CD14-positive monocyte (primary cell): ENCODE data around the gene CYP2E1. TPM values are rescaled to one million over a fixed set of nuclear protein-coding genes. Genes with fewer than 3 reads are reported as not detected.

ENCODE experiments used
- DNase-seq, 3 donors: peaks; one replicate each; pipeline ENCODE4 v3.0.0-alpha.2; 2011 to 2022
- H2AFZ ChIP-seq: 2 replicates; pipeline ENCODE4 v1.6.0; 2012; ENCODE audit warnings: mild to moderate bottlenecking, low read depth, low read length, inconsistent platforms; ENCODE audit not compliant: insufficient read depth, poor library complexity, severe bottlenecking
- H3K27ac ChIP-seq, 2 donors: 1 replicate in 1 of 2; 2 replicates in 1 of 2; pipeline ENCODE4 v1.5.1; 2012 to 2013; ENCODE audit warnings: low read length in 2 of 2, control low read depth in 1 of 2, inconsistent platforms in 1 of 2, low read depth in 1 of 2, mild to moderate bottlenecking in 1 of 2
- H3K27me3 ChIP-seq, 2 donors: one replicate each; pipeline versions ENCODE4 v1.6.0 to v1.6.1; 2011 to 2013; ENCODE audit warnings: low read length in 2 of 2; ENCODE audit not compliant: control insufficient read depth in 2 of 2, insufficient read depth in 2 of 2
- H3K36me3 ChIP-seq, 2 donors: replicated peaks in 1 of 2; 1 replicate in 1 of 2; 2 replicates in 1 of 2; pipeline versions ENCODE4 v1.5.1 to v1.6.1; 2012 to 2013; ENCODE audit warnings: low read length in 2 of 2, control low read depth in 1 of 2, inconsistent platforms in 1 of 2, mild to moderate bottlenecking in 1 of 2; ENCODE audit not compliant: insufficient read depth in 2 of 2, control insufficient read depth in 1 of 2
- H3K4me1 ChIP-seq, 2 donors: 1 replicate in 1 of 2; 2 replicates in 1 of 2; pipeline versions ENCODE4 v1.5.1 to v1.6.1; 2012 to 2013; ENCODE audit warnings: low read length in 2 of 2, control low read depth in 1 of 2, inconsistent platforms in 1 of 2, mild to moderate bottlenecking in 1 of 2, moderate library complexity in 1 of 2; ENCODE audit not compliant: insufficient read depth in 2 of 2, control insufficient read depth in 1 of 2
- H3K4me2 ChIP-seq: replicated peaks from 2 replicates; pipeline ENCODE3; 2012; ENCODE audit warnings: low read length, moderate library complexity, mild to moderate bottlenecking; ENCODE audit not compliant: poor library complexity, severe bottlenecking; ENCODE audit errors: extremely low read depth
- H3K4me3 ChIP-seq, 3 experiments: fragments of 200-600 bp in 1 of 3; sonication (generic) in 1 of 3; replicated peaks in 1 of 3; 1 replicate in 2 of 3; 2 replicates in 1 of 3; pipeline ENCODE4 v1.5.1; 2011 to 2013; ENCODE audit warnings: low read length in 3 of 3, mild to moderate bottlenecking in 3 of 3, control low read depth in 2 of 3, low read depth in 2 of 3, inconsistent platforms in 1 of 3, moderate library complexity in 1 of 3
- H3K79me2 ChIP-seq: 2 replicates; pipeline ENCODE4 v1.6.0; 2012; ENCODE audit warnings: mild to moderate bottlenecking, control low read depth, inconsistent platforms, low read length, moderate library complexity; ENCODE audit not compliant: insufficient read depth
- H3K9ac ChIP-seq: 2 replicates; pipeline ENCODE4 v1.6.0; 2017; ENCODE audit warnings: low read length, mild to moderate bottlenecking; ENCODE audit not compliant: insufficient read depth, poor library complexity, severe bottlenecking
- H3K9me3 ChIP-seq, 2 donors: replicated peaks in 1 of 2; 1 replicate in 1 of 2; 2 replicates in 1 of 2; pipeline versions ENCODE4 v1.5.1 to v1.6.1; 2012 to 2013; ENCODE audit warnings: low read length in 2 of 2, control low read depth in 1 of 2; ENCODE audit not compliant: control insufficient read depth in 1 of 2, insufficient read depth in 1 of 2
- H4K20me1 ChIP-seq: 2 replicates; pipeline ENCODE4 v1.6.0; 2012; ENCODE audit warnings: mild to moderate bottlenecking, low read length, control low read depth, moderate library complexity; ENCODE audit not compliant: insufficient read depth
- H3K27ac Mint-ChIP-seq, 7 donors: one replicate each; pipeline ENCODE4 v1.8.0; 2020; ENCODE audit warnings: mild to moderate bottlenecking in 7 of 7, mixed read lengths in 7 of 7, moderate library complexity in 6 of 7, inconsistent platforms in 2 of 7
- H3K27me3 Mint-ChIP-seq, 3 donors: one replicate each; pipeline ENCODE4 v1.8.0; 2021 to 2022; ENCODE audit warnings: low read depth in 3 of 3, mild to moderate bottlenecking in 3 of 3, mixed read lengths in 3 of 3, moderate library complexity in 3 of 3, inconsistent platforms in 1 of 3
- H3K36me3 Mint-ChIP-seq, 2 donors: one replicate each; pipeline ENCODE4 v1.8.0; 2020; ENCODE audit warnings: mixed read lengths in 2 of 2, inconsistent platforms in 1 of 2, mild to moderate bottlenecking in 1 of 2
- H3K4me1 Mint-ChIP-seq: one replicate; pipeline ENCODE4 v1.8.0; 2020; ENCODE audit warnings: mild to moderate bottlenecking, mixed read lengths
- H3K4me3 Mint-ChIP-seq, 2 donors: one replicate each; pipeline ENCODE4 v1.8.0; 2020; ENCODE audit warnings: mild to moderate bottlenecking in 2 of 2, mixed read lengths in 2 of 2, moderate library complexity in 1 of 2
- H3K9me3 Mint-ChIP-seq, 7 donors: one replicate each; pipeline ENCODE4 v1.8.0; 2020 to 2022; ENCODE audit warnings: mixed read lengths in 7 of 7, mild to moderate bottlenecking in 6 of 7, moderate library complexity in 6 of 7, inconsistent platforms in 2 of 7
- intact Hi-C, 2 donors: fragments of 100-400 bp; cut with micrococcal nuclease; formaldehyde crosslinking; loops; one replicate each; pipeline versions ENCODE4 v1.15.0 to v1.15.1; 2023
- polyA plus RNA-seq, 3 donors: library from polyadenylated mRNA; depleted of rRNA in 1 of 3; unstranded in 2 of 3; stranded (reverse) in 1 of 3; fragments of 300-500 nt in 2 of 3; fragments of >200 nt in 1 of 3; fragmentation: Illumina TruSeq in 2 of 3; gene quantifications; 1 replicate in 2 of 3; 2 replicates in 1 of 3; pipeline ENCODE4 v1.2.3, GENCODE V29; 2012 to 2021
- TF ChIP-seq, protein P1 (sequence below): fragments of 200-600 bp; IDR thresholded peaks from one replicate; pipeline ENCODE4 v1.8.0; 2022; ENCODE audit warnings: antibody characterized with exemption, mild to moderate bottlenecking

CYP2E1 gene
- polyA plus RNA-seq, 3 donors = not detected

DNA sequence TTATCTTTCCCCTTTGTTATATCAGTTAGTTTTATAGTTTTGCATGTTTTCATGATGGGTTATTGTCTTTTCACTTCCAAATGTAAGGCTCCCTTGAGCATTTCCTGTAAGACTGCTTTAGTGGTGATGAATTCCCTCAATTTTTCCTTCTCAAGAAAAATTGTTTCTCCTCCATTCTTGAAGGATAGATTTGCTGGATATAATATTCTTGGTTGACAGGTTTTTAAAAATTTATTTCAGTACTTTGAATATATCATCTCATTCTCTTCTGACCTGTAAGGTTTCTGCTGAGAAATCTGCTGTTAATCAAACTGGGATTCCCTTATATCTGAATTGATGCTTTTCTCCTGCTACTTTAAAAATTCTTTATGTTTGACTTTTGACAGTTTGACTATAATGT is 40.1 kb upstream of the CYP2E1 start:
- Mint-ChIP-seq H3K36me3 (no peaks in the 10 kb centered on the region), H3K9me3 (peaks cover 36 to 57% (median 48%) of the 10 kb centered on the region in 7 donors), H3K27ac (no peak overlapping the region), H3K4me1 (no peaks in the 10 kb centered on the region), H3K27me3 (peaks cover 3 to 8% (median 6%) of the 10 kb centered on the region in 3 donors), H3K4me3 (no peak overlapping the region)
- no peak overlapping the region for H3K27ac ChIP-seq
- no peak overlapping the region for H3K4me2 ChIP-seq
- H3K27me3 ChIP-seq = no peaks in the 10 kb centered on the region
- peaks cover 31 to 55% of the 10 kb centered on the region in 2 donors for H3K9me3 ChIP-seq
- no peak for DNase-seq
- no peak overlapping the region for H3K9ac ChIP-seq
- H4K20me1 ChIP-seq = no peaks in the 10 kb centered on the region
- no peaks in the 10 kb centered on the region for H3K36me3 ChIP-seq
- no peak overlapping the region for H3K4me3 ChIP-seq
- no peak overlapping the region for H2AFZ ChIP-seq
- intact Hi-C loops = no loop called here
- no peaks in the 10 kb centered on the region for H3K4me1 ChIP-seq
- TF ChIP-seq, protein P1, sequence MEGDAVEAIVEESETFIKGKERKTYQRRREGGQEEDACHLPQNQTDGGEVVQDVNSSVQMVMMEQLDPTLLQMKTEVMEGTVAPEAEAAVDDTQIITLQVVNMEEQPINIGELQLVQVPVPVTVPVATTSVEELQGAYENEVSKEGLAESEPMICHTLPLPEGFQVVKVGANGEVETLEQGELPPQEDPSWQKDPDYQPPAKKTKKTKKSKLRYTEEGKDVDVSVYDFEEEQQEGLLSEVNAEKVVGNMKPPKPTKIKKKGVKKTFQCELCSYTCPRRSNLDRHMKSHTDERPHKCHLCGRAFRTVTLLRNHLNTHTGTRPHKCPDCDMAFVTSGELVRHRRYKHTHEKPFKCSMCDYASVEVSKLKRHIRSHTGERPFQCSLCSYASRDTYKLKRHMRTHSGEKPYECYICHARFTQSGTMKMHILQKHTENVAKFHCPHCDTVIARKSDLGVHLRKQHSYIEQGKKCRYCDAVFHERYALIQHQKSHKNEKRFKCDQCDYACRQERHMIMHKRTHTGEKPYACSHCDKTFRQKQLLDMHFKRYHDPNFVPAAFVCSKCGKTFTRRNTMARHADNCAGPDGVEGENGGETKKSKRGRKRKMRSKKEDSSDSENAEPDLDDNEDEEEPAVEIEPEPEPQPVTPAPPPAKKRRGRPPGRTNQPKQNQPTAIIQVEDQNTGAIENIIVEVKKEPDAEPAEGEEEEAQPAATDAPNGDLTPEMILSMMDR = no peak
- H3K79me2 ChIP-seq = no peaks in the 10 kb centered on the region

DNA sequence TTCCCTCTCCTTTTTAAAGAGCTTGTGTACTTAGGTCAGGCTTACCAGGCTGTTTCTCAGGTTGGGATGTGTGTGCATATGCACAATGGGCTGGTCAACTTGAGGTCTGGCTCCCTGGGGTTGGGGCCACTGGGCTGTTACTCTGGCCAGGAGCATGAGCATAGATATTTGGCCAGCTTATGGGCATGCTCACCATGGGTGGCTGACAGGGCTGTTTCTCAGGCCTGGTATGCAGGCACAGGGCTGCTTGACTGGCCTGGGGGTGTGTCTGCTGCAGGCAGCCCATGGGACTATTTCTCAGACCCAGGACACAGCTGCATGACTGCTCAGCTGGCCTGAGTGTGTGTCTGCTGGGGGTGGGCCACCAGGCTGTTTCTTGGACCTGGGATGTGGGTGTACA is 38.8 kb upstream of the CYP2E1 start:
- no peaks in the 10 kb centered on the region for H3K4me1 Mint-ChIP-seq

More for the DNA sequence above, 38.8 kb upstream of the CYP2E1 start:
- H3K36me3 Mint-ChIP-seq = no peaks in the 10 kb centered on the region
- Histone ChIP-seq H4K20me1 (no peaks in the 10 kb centered on the region), H2AFZ (no peak overlapping the region), H3K9me3 (peaks cover 31 to 55% of the 10 kb centered on the region in 2 donors), H3K4me2 (no peak overlapping the region), H3K36me3 (no peaks in the 10 kb centered on the region), H3K4me1 (no peaks in the 10 kb centered on the region), H3K27ac (no peak overlapping the region), H3K9ac (no peak overlapping the region), H3K4me3 (no peak overlapping the region), H3K27me3 (no peaks in the 10 kb centered on the region), H3K79me2 (no peaks in the 10 kb centered on the region)
- TF ChIP-seq, protein P1 = no peak
- intact Hi-C loops = no loop called here
- H3K4me3 Mint-ChIP-seq = no peak overlapping the region
- no peak for DNase-seq
- H3K27me3 Mint-ChIP-seq = peaks cover 3 to 8% (median 6%) of the 10 kb centered on the region in 3 donors
- H3K27ac Mint-ChIP-seq = no peak overlapping the region
- peaks cover 33 to 57% (median 48%) of the 10 kb centered on the region in 7 donors for H3K9me3 Mint-ChIP-seq
